ENCODE results near the gene GOSR1.
"Not testable (repeated sequence)": the region's sequence is repeated elsewhere in the genome, so short reads cannot be mapped to it uniquely, and the experiment has no call there.

DNA sequence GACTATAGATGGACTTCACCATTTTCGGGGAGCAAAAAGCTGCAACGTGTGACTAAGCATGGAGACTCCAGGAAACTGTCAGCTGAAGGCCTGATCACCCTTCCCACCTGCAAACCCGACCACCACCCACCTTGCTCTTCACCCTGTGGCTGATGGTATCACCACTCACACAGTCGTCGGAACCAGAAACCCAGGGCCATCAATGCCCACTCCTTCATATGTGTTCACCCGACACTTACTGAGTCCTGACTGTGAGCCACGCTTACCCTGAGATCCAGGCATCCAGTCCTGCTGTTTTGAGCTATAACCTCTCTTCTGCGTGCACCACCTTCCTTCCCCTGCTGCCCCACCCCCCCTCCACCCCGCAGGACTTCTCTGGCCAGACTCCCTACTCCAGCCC is 97.1 kb downstream of the GOSR1 start:
- TF ChIP-seq CTCF (conservative IDR thresholded peaks at IDR 0.05); EZH2 (IDR thresholded peaks at IDR 0.05; ENCODE audit: low read depth): not testable (repeated sequence)
